AG04449 (cell line): ENCODE data around the gene ADAMTS10.
"Not testable (repeated sequence)": the region's sequence is repeated elsewhere in the genome, so short reads cannot be mapped to it uniquely, and the experiment has no call there.

Experiments used
- CTCF ChIA-PET: fragments of 350-600 bp; formaldehyde crosslinking; extraction: SDS; loops from one replicate; lab custom pipeline; 2021; ENCODE audit warnings: antibody characterized with exemption; lab: Yijun Ruan, JAX
- POLR2A ChIA-PET: fragments of 400-600, 350-600 bp; formaldehyde crosslinking; extraction: SDS; loops from one replicate; lab custom pipeline; 2020; ENCODE audit warnings: antibody characterized with exemption, inconsistent platforms; lab: Yijun Ruan, JAX
- DNase-seq: peaks from one replicate; pipeline ENCODE4 v3.0.0-alpha.2; 2010; ENCODE audit warnings: low read depth, low spot score
- H3K4me3 ChIP-seq: 2 replicates; pipeline ENCODE4 v1.5.1; 2011; ENCODE audit warnings: low read depth, mild to moderate bottlenecking, control low read depth, low read length
- TF ChIP-seq, protein P1 (sequence below): IDR thresholded peaks from one replicate; pipeline ENCODE4 v1.5.1; 2011; ENCODE audit warnings: mild to moderate bottlenecking, moderate library complexity, low read length, control low read depth, inconsistent platforms; ENCODE audit not compliant: insufficient read depth; ENCODE audit errors: missing control alignments

Gene ADAMTS10

DNA sequence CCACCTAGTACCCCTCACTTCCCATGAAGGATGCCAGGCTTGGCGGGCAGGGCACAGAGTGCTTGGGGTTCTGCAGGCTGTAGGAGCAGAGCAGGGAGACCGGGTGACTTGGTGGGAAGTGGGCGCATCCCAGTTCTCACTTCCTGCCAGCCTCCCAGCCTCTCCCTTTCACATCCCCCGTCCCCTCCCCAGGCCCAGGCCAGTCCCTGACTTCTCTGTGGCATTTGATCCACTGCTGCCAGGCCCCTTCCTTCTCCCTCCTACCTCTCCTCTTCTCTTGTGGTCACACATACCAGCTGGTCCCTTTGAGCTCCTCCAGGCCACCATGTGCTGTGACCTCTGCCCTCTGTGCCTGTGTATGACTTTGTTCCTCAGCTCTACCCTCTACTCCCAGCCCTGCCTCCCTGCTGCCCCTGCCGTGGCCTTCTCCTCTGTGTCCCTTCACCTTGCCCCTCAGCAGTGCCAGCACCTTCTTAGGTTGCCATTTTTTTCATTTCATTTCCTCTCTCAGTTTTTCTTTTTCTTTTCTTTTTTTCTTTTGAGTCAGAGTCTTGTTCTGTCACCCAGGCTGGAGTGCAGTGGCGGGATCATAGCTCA, 52.8 kb downstream of the ADAMTS10 start:
- POLR2A ChIA-PET = no interaction called here
- TF ChIP-seq, protein P1, sequence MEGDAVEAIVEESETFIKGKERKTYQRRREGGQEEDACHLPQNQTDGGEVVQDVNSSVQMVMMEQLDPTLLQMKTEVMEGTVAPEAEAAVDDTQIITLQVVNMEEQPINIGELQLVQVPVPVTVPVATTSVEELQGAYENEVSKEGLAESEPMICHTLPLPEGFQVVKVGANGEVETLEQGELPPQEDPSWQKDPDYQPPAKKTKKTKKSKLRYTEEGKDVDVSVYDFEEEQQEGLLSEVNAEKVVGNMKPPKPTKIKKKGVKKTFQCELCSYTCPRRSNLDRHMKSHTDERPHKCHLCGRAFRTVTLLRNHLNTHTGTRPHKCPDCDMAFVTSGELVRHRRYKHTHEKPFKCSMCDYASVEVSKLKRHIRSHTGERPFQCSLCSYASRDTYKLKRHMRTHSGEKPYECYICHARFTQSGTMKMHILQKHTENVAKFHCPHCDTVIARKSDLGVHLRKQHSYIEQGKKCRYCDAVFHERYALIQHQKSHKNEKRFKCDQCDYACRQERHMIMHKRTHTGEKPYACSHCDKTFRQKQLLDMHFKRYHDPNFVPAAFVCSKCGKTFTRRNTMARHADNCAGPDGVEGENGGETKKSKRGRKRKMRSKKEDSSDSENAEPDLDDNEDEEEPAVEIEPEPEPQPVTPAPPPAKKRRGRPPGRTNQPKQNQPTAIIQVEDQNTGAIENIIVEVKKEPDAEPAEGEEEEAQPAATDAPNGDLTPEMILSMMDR = no peak
- no peak overlapping the region for H3K4me3 ChIP-seq
- CTCF ChIA-PET = interaction anchor here (0.6 to 4.6 kb wide), 3 partner anchors 8 to 237 kb away, joined by 3 to 33 read pairs (median 3); no protein-coding TSS in a partner anchor
- no peak for DNase-seq

DNA sequence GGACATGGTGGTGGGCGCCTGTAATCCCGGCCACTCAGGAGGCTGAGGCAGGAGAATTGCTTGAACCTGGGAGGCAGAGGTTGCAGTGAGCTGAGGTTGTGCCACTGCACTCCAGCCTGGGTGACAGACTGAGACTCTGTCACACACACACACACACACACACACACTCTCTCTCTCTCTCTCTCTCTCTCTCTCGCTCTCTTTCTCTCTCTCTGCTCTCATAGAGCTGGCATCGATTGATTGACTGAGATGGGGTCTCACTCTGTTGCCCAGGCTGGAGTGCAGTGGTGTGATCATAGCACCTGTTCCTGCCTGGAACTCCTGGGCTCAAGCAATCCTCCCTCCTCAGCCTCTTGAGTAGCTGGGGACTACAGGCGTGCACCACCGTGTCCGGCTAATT, 56.8 kb downstream of the ADAMTS10 start:
- H3K4me3 ChIP-seq, POLR2A ChIA-PET, DNase-seq: not testable (repeated sequence)
- CTCF ChIA-PET = interaction anchor here (1.3 kb wide), 1 partner anchor 200 kb away, joined by 5 read pairs; no protein-coding TSS in a partner anchor

DNA sequence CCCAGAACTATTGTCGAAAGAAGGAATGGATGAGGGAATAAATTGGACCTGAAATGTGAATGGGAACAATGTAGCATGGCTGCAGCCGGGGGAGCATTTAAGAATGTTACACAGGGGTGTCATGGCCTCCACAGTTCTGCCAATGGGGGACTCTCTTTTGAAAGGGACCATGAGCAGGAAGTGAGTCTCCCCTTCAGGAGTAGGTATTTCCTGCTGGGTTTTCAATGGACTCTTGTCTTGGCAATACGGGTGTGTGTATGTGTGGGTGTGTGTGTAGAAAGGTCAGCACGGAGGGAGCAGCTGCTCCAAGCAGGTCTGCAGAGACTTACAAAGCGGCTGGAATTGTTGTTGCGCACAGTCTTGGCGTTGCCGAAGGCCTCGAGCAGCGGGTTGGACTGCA, 57.7 kb downstream of the ADAMTS10 start:
- POLR2A ChIA-PET = interaction anchor here (0.7 kb wide), 1 partner anchor 1431 kb away, joined by 3 read pairs; no protein-coding TSS in a partner anchor
- no peak for DNase-seq
- CTCF ChIA-PET = interaction anchor here (1.3 kb wide), 1 partner anchor 199 kb away, joined by 5 read pairs; no protein-coding TSS in a partner anchor
- TF ChIP-seq, protein P1 = no peak
- no peak overlapping the region for H3K4me3 ChIP-seq

DNA sequence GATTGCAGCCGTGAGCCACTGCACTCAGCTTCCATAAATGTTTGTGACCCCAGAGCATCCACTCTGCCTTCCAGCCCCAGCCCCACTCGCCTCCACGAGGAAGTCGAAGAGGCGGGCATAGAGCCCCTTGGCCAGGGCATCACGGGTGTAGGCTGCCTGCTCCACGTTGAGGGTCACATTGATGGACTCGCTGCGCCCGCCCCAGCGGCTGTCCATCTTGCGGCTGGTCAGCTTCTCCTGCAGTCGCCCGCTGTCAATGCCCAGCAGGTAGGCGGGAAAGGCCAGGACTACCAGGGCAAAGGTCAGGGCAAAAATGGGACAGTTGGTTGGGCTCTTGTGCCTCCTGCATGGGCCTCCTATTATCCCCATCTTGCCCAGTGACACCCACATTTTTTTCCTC, 60.4 kb downstream of the ADAMTS10 start:
- POLR2A ChIA-PET = no interaction called here
- CTCF ChIA-PET = interaction anchor here (0.8 to 1.2 kb wide), 3 partner anchors 8 to 30 kb away, joined by 3 read pairs; no protein-coding TSS in a partner anchor
- DNase-seq = no peak
- TF ChIP-seq, protein P1 = no peak
- no peak overlapping the region for H3K4me3 ChIP-seq

DNA sequence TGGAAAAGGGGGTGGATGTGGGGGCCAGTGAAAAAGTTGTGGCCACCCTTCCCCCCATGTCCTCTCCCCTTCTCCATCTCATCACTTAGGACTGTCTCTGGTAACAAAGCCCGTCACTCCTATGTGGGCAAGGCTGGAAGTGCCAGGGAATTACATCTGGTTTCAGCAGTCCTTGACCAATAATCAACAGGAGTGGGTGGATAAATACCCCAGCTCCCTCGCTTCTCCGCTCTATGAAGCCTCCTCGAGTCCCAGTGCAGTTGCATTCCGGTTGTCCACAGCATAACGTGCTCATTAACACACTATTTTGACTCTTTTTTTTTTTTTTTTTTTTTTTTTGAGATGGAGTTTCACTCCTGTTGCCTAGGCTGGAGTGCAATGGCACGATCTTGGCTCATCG, 64.8 kb downstream of the ADAMTS10 start:
- no peak for DNase-seq
- ChIA-PET POLR2A (no interaction called here), CTCF (no interaction called here)
- no peak overlapping the region for H3K4me3 ChIP-seq
- TF ChIP-seq, protein P1 = no peak

DNA sequence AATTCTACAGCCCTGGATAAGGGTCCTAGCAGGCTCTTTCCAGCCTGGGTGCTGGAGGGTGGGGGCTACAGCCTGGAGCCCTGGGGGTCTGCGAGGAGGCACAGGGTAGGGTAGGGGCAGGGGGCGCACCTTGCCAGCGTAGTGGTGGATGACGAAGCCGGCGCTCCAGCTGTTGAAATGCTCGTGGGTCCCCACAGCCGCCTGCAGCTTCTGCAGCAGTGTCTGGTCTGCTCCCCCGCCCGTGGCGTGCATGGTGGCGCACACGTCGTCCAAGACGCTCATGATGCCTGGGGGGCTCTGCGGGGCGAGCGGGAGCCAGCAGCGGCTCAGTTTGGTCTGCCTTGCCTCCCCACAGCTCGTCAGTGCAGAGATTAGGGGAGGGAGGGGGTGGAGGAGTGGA, 66.3 kb downstream of the ADAMTS10 start:
- TF ChIP-seq, protein P1 = no peak
- ChIA-PET POLR2A (no interaction called here), CTCF (interaction anchor here (1.0 to 1.4 kb wide), 2 partner anchors 34 to 35 kb away, joined by 3 read pairs; partner anchors contain the start of gene MYO1F)

More for the DNA sequence above, 66.3 kb downstream of the ADAMTS10 start:
- DNase-seq = no peak
- H3K4me3 ChIP-seq = no peak overlapping the region
